HepG2 (cell line): ENCODE results near the gene PCNP. TPM values are rescaled to one million over a fixed set of nuclear protein-coding genes. Genes with fewer than 3 reads are reported as not detected.

Experiments
- CHD2 ChIP-seq: IDR thresholded peaks from 2 replicates; pipeline ENCODE4 v1.6.1; 2011; ENCODE audit warnings: low read depth, low read length, improper control_type of control experiment
- KDM4B ChIP-seq: sonication (generic); formaldehyde crosslinking; IDR thresholded peaks from 2 replicates; pipeline ENCODE4 v1.4.0; 2020; ENCODE audit warnings: missing genetic modification reagents
- ZNF768 ChIP-seq: sonication (generic); formaldehyde crosslinking; IDR thresholded peaks from 2 replicates; pipeline ENCODE4 v1.4.0; 2020; ENCODE audit warnings: missing genetic modification reagents
- ZNF879 ChIP-seq: sonication (generic); formaldehyde crosslinking; IDR thresholded peaks from 2 replicates; pipeline ENCODE4 v1.8.1; 2023; ENCODE audit warnings: missing genetic modification reagents
- polyA plus RNA-seq, 8 experiments: library from polyadenylated mRNA; depleted of rRNA in 3 of 8; stranded (reverse) in 7 of 8; unstranded in 1 of 8; fragments of >200 nt; fragmentation: Illumina TruSeq in 4 of 8; extraction: Trizol in 4 of 8; gene quantifications; 2 replicates each; pipeline versions ENCODE4 v1.2.1 to v1.2.3, GENCODE V29; 2011 to 2016; ENCODE audit warnings: low read depth in 4 of 8, missing spikeins in 1 of 8, mixed read lengths in 1 of 8; ENCODE audit not compliant: insufficient read depth in 1 of 8
- total RNA-seq, 5 experiments: library from RNA; depleted of rRNA; stranded (reverse); fragments of >200 nt; fragmentation: Illumina TruSeq; extraction: Trizol; gene quantifications; 2 replicates each; pipeline ENCODE4 v1.2.3, GENCODE V29; 2016; ENCODE audit warnings: low read depth in 1 of 5
- TF ChIP-seq, protein P1 (sequence below): sonication (generic); formaldehyde crosslinking; IDR thresholded peaks from 2 replicates; pipeline ENCODE4 v1.4.0; 2020; ENCODE audit warnings: missing genetic modification reagents, borderline replicate concordance
- TF ChIP-seq, protein P2 (sequence below): sonication (generic); formaldehyde crosslinking; IDR thresholded peaks from 2 replicates; pipeline ENCODE4 v1.4.0; 2020; ENCODE audit warnings: missing genetic modification reagents
- TF ChIP-seq, protein P3 (sequence below): sonication (generic); formaldehyde crosslinking; IDR thresholded peaks from one replicate; pipeline ENCODE4 v1.5.1; 2020; ENCODE audit warnings: mild to moderate bottlenecking, missing genetic modification reagents; ENCODE audit errors: not compliant biosample characterization
- TF ChIP-seq, protein P4 (sequence below): sonication (generic); formaldehyde crosslinking; IDR thresholded peaks from 2 replicates; pipeline ENCODE4 v1.4.0; 2020; ENCODE audit warnings: mild to moderate bottlenecking, missing genetic modification reagents

The PCNP gene
- total and polyA plus RNA-seq, 2 of the 13 experiments (the other 11 are each of a cell fraction or from before 2014, with no cell fraction given): 44.1 to 78.2 TPM

DNA sequence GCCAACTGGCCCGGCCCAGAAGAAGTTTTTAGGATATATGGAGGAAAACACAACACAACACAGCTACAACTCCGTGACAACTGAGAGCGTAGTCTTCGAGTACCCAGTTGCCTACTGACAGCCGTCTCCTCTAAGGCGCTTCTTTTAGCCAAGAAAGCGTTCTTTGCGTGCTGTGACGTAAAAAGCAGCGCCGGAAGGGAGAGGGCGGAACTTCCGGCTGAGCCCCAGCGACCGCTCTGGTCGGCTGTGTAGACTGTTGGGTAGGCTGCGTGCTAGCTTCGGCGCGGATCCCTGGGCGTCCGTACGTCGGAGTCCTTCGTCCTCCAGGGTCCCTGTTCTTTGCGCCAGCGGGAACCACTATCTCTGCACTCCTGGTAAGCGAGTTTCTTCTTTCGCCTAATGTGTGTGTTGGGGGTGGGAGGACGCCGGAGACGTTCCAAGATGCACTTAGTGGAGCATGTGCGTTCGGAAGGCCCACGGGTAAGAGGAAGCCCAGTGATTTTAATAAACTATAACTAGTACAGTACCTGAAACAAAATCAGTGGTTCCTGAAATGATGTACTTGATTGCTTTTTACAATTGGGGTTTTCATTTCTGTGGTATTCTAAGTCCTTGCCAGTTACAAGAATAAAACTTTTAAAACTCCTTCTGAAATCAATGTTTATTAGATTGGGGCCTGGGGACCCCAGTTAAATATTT, 12.2 kb upstream of the PCNP start, which contains the start of gene TRMT10C (continued):
- TF ChIP-seq, protein P1, sequence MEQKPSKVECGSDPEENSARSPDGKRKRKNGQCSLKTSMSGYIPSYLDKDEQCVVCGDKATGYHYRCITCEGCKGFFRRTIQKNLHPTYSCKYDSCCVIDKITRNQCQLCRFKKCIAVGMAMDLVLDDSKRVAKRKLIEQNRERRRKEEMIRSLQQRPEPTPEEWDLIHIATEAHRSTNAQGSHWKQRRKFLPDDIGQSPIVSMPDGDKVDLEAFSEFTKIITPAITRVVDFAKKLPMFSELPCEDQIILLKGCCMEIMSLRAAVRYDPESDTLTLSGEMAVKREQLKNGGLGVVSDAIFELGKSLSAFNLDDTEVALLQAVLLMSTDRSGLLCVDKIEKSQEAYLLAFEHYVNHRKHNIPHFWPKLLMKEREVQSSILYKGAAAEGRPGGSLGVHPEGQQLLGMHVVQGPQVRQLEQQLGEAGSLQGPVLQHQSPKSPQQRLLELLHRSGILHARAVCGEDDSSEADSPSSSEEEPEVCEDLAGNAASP (CRISPR knock-in tag): peak; percentile 67; the same call in 1 of the 2 replicates
- TF ChIP-seq ZNF879 (CRISPR knock-in tag): peak; percentile 81; the same call in 1 of the 2 replicates
- 0 out of 2 replicates have a peak, but pooled peaks have one; percentile 68 for TF ChIP-seq KDM4B (CRISPR knock-in tag)
- TF ChIP-seq, protein P2, sequence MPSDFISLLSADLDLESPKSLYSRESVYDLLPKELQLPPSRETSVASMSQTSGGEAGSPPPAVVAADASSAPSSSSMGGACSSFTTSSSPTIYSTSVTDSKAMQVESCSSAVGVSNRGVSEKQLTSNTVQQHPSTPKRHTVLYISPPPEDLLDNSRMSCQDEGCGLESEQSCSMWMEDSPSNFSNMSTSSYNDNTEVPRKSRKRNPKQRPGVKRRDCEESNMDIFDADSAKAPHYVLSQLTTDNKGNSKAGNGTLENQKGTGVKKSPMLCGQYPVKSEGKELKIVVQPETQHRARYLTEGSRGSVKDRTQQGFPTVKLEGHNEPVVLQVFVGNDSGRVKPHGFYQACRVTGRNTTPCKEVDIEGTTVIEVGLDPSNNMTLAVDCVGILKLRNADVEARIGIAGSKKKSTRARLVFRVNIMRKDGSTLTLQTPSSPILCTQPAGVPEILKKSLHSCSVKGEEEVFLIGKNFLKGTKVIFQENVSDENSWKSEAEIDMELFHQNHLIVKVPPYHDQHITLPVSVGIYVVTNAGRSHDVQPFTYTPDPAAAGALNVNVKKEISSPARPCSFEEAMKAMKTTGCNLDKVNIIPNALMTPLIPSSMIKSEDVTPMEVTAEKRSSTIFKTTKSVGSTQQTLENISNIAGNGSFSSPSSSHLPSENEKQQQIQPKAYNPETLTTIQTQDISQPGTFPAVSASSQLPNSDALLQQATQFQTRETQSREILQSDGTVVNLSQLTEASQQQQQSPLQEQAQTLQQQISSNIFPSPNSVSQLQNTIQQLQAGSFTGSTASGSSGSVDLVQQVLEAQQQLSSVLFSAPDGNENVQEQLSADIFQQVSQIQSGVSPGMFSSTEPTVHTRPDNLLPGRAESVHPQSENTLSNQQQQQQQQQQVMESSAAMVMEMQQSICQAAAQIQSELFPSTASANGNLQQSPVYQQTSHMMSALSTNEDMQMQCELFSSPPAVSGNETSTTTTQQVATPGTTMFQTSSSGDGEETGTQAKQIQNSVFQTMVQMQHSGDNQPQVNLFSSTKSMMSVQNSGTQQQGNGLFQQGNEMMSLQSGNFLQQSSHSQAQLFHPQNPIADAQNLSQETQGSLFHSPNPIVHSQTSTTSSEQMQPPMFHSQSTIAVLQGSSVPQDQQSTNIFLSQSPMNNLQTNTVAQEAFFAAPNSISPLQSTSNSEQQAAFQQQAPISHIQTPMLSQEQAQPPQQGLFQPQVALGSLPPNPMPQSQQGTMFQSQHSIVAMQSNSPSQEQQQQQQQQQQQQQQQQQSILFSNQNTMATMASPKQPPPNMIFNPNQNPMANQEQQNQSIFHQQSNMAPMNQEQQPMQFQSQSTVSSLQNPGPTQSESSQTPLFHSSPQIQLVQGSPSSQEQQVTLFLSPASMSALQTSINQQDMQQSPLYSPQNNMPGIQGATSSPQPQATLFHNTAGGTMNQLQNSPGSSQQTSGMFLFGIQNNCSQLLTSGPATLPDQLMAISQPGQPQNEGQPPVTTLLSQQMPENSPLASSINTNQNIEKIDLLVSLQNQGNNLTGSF (CRISPR knock-in tag): peak; percentile 79
- TF ChIP-seq, protein P3, sequence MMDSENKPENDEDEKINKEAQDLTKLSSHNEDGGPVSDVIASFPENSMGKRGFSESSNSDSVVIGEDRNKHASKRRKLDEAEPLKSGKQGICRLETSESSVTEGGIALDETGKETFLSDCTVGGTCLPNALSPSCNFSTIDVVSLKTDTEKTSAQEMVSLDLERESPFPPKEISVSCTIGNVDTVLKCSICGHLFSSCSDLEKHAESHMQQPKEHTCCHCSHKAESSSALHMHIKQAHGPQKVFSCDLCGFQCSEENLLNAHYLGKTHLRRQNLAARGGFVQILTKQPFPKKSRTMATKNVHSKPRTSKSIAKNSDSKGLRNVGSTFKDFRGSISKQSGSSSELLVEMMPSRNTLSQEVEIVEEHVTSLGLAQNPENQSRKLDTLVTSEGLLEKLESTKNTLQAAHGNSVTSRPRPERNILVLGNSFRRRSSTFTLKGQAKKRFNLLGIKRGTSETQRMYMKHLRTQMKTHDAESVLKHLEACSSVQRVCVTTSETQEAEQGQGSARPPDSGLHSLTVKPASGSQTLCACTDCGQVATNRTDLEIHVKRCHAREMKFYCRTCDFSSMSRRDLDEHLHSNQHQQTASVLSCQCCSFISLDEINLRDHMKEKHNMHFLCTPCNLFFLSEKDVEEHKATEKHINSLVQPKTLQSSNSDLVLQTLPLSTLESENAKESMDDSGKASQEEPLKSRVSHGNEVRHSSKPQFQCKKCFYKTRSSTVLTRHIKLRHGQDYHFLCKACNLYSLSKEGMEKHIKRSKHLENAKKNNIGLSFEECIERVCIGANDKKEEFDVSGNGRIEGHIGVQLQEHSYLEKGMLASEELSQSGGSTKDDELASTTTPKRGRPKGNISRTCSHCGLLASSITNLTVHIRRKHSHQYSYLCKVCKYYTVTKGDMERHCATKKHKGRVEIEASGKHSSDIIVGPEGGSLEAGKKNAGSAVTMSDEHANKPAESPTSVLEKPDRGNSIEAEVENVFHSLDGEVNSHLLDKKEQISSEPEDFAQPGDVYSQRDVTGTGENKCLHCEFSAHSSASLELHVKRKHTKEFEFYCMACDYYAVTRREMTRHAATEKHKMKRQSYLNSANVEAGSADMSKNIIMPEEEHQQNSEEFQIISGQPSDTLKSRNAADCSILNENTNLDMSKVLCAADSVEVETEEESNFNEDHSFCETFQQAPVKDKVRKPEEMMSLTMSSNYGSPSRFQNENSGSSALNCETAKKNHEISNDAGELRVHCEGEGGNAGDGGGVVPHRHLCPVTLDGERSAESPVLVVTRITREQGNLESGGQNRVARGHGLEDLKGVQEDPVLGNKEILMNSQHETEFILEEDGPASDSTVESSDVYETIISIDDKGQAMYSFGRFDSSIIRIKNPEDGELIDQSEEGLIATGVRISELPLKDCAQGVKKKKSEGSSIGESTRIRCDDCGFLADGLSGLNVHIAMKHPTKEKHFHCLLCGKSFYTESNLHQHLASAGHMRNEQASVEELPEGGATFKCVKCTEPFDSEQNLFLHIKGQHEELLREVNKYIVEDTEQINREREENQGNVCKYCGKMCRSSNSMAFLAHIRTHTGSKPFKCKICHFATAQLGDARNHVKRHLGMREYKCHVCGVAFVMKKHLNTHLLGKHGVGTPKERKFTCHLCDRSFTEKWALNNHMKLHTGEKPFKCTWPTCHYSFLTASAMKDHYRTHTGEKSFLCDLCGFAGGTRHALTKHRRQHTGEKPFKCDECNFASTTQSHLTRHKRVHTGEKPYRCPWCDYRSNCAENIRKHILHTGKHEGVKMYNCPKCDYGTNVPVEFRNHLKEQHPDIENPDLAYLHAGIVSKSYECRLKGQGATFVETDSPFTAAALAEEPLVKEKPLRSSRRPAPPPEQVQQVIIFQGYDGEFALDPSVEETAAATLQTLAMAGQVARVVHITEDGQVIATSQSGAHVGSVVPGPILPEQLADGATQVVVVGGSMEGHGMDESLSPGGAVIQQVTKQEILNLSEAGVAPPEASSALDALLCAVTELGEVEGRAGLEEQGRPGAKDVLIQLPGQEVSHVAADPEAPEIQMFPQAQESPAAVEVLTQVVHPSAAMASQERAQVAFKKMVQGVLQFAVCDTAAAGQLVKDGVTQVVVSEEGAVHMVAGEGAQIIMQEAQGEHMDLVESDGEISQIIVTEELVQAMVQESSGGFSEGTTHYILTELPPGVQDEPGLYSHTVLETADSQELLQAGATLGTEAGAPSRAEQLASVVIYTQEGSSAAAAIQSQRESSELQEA (CRISPR knock-in tag): peak; percentile 64
- TF ChIP-seq, protein P4, sequence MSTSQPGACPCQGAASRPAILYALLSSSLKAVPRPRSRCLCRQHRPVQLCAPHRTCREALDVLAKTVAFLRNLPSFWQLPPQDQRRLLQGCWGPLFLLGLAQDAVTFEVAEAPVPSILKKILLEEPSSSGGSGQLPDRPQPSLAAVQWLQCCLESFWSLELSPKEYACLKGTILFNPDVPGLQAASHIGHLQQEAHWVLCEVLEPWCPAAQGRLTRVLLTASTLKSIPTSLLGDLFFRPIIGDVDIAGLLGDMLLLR (CRISPR knock-in tag): peak; percentile 59; the same call in 1 of the 2 replicates
- no peak for TF ChIP-seq CHD2
- TF ChIP-seq ZNF768 (CRISPR knock-in tag): no peak
